Stimulated activated CD8-positive, alpha-beta memory T cell treated with anti-CD3 and anti-CD28 coated beads, Interleukin-12 subunit alpha, Interleukin-12 subunit beta, amount 100 ng/mL, for 24 hours (primary cell): Measurements from ENCODE around the gene ELAC1.
"Not testable (repeated sequence)": the region's sequence is repeated elsewhere in the genome, so short reads cannot be mapped to it uniquely, and the experiment has no call there.

Source experiments
- DNase-seq: peaks from one replicate; pipeline ENCODE4 v3.0.0-alpha.2; 2020; ENCODE audit errors: extremely low read depth

ELAC1 gene

GRCh38 chr18:50973367-50974126 is 5.7 kb downstream of the ELAC1 start:
- DNase-seq = no peak

GRCh38 chr18:50977037-50977760 is 9.4 kb downstream of the ELAC1 start:
- DNase-seq = no peak

- no peak for DNase-seq
These were observed 13.5 kb downstream of the ELAC1 start for GRCh38 chr18:50981381-50981780.

- DNase-seq = no peak
These were observed 14.4 kb downstream of the ELAC1 start for GRCh38 chr18:50982086-50982801.

- no peak for DNase-seq
These were observed 15.0 kb downstream of the ELAC1 start for GRCh38 chr18:50982802-50983179.

- DNase-seq = no peak
These were observed 18.7 kb downstream of the ELAC1 start for GRCh38 chr18:50986360-50987087.

- no peak for DNase-seq
These were observed 19.4 kb downstream of the ELAC1 start for GRCh38 chr18:50987261-50987660.

GRCh38 chr18:50989711-50990110 is 21.9 kb downstream of the ELAC1 start:
- DNase-seq = no peak

GRCh38 chr18:50992351-50992762 is 24.5 kb downstream of the ELAC1 start:
- no peak for DNase-seq

- DNase-seq = no peak
These were observed 26.2 kb downstream of the ELAC1 start for GRCh38 chr18:50994031-50994430.

- DNase-seq = not testable (repeated sequence)
These were observed 35.3 kb downstream of the ELAC1 start for GRCh38 chr18:51003174-51003573.

GRCh38 chr18:51006061-51006818 is 38.4 kb downstream of the ELAC1 start:
- DNase-seq = no peak

GRCh38 chr18:51006948-51007789 is 39.3 kb downstream of the ELAC1 start:
- no peak for DNase-seq

GRCh38 chr18:51007790-51008139 is 39.9 kb downstream of the ELAC1 start:
- no peak for DNase-seq

- DNase-seq = no peak
These were observed 41.2 kb downstream of the ELAC1 start for GRCh38 chr18:51009072-51009471.

GRCh38 chr18:51010218-51010617 is 42.4 kb downstream of the ELAC1 start:
- no peak for DNase-seq

GRCh38 chr18:51011709-51012108 is 43.9 kb downstream of the ELAC1 start:
- DNase-seq = no peak

GRCh38 chr18:51012441-51012840 is 44.6 kb downstream of the ELAC1 start:
- no peak for DNase-seq

GRCh38 chr18:51013259-51013658 is 45.4 kb downstream of the ELAC1 start:
- no peak for DNase-seq

GRCh38 chr18:51017140-51017879 is 49.5 kb downstream of the ELAC1 start:
- DNase-seq = no peak
